Esophagus squamous epithelium (tissue), 4 donors: ENCODE data around the gene ANKRD22.

Experiments used
- POLR2A ChIP-seq, 4 donors: fragments of 450-650 bp; IDR thresholded peaks; one replicate each; pipeline ENCODE4 v1.6.1; 2017; ENCODE audit warnings: antibody characterized with exemption in 4 of 4, mild to moderate bottlenecking in 4 of 4, moderate library complexity in 3 of 4
- TF ChIP-seq, protein P1 (sequence below), 6 experiments: fragments of 450-650 bp in 4 of 6; fragments of 200-600 bp in 2 of 6; sonication (generic) in 2 of 6; IDR thresholded peaks; one replicate each; pipeline ENCODE4 v1.5.1; 2016 to 2019; ENCODE audit warnings: antibody characterized with exemption in 6 of 6, mild to moderate bottlenecking in 4 of 6, moderate library complexity in 4 of 6

DNA sequence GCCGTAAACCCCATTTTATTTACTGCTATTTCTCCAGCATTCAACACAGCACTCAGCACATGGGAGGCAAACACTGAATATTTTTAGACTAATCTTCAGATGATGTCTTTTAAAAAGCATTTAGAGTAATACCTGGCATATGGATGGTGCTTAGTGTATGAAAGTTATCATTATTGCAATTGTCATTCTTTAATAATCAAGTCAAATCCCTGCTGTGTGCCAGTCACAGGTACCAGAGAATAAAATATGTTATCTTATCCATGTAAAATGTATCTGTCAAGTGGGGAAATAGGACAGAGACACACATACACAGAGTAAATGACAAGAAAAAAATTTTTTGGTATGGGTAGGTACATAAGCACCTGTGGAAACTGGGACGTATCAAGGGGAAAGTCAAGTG, 18.5 kb downstream of the ANKRD22 start:
- TF ChIP-seq, protein P1, sequence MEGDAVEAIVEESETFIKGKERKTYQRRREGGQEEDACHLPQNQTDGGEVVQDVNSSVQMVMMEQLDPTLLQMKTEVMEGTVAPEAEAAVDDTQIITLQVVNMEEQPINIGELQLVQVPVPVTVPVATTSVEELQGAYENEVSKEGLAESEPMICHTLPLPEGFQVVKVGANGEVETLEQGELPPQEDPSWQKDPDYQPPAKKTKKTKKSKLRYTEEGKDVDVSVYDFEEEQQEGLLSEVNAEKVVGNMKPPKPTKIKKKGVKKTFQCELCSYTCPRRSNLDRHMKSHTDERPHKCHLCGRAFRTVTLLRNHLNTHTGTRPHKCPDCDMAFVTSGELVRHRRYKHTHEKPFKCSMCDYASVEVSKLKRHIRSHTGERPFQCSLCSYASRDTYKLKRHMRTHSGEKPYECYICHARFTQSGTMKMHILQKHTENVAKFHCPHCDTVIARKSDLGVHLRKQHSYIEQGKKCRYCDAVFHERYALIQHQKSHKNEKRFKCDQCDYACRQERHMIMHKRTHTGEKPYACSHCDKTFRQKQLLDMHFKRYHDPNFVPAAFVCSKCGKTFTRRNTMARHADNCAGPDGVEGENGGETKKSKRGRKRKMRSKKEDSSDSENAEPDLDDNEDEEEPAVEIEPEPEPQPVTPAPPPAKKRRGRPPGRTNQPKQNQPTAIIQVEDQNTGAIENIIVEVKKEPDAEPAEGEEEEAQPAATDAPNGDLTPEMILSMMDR (IDR thresholded peaks at IDR 0.05) = no peak
- TF ChIP-seq POLR2A (IDR thresholded peaks at IDR 0.05) = no peak
